Suppressor macrophage (primary cell): Measurements from ENCODE around the gene SNX25.
"Not testable (repeated sequence)": the region's sequence is repeated elsewhere in the genome, so short reads cannot be mapped to it uniquely, and the experiment has no call there.

Source experiments
- DNase-seq, 4 experiments: peaks; one replicate each; pipeline ENCODE4 v3.0.0-alpha.2; 2020 to 2022
- total RNA-seq, 17 experiments: gene quantifications; one replicate each; lab custom pipeline; 2026; ENCODE audit warnings: mixed read lengths in 6 of 17, inconsistent platforms in 3 of 17; lab: John Stamatoyannopoulos, UW

The SNX25 gene
- total RNA-seq, result 6.3 to 11.8 (median 8.4) reads per million in 17 experiments

GRCh38 chr4:185209031-185209851 is at the start of gene SNX25:
TSS of gene SNX25 (plus strand) at chr4:185209598. CDS start at chr4:185209827, 229 bp downstream.
- DNase-seq, result peak; percentile 66 to 88 (median 76)

GRCh38 chr4:185165605-185166063 is 43.8 kb upstream of the SNX25 start:
- DNase-seq, result peak in 3 of 4 experiments; percentile 3 to 34 (median 34)

- DNase-seq, result peak in 2 of 4 experiments; percentile 10 to 21
Observed at GRCh38 chr4:185167234-185167633, 42.2 kb upstream of the SNX25 start.

GRCh38 chr4:185171373-185172071 is 37.9 kb upstream of the SNX25 start:
- no peak for DNase-seq

GRCh38 chr4:185179488-185179887 is 29.9 kb upstream of the SNX25 start:
- DNase-seq, result no peak

- DNase-seq, result no peak
Observed at GRCh38 chr4:185182239-185182638, 27.2 kb upstream of the SNX25 start.

- peak; percentile 92 to 97 (median 94) for DNase-seq
Observed at GRCh38 chr4:185183622-185184281, 25.6 kb upstream of the SNX25 start.

GRCh38 chr4:185186769-185187168 is 22.6 kb upstream of the SNX25 start:
- DNase-seq, result no peak

- DNase-seq, result no peak
Observed at GRCh38 chr4:185189606-185190305, 19.6 kb upstream of the SNX25 start.

GRCh38 chr4:185190306-185190856 is 19.0 kb upstream of the SNX25 start:
- DNase-seq, result no peak

- no peak for DNase-seq
Observed at GRCh38 chr4:185192059-185192458, 17.3 kb upstream of the SNX25 start.

GRCh38 chr4:185194924-185195888 is 14.2 kb upstream of the SNX25 start:
- no peak for DNase-seq

- DNase-seq, result no peak
Observed at GRCh38 chr4:185196437-185196836, 13.0 kb upstream of the SNX25 start.

- DNase-seq, result not testable (repeated sequence)
Observed at GRCh38 chr4:185198189-185198588, 11.2 kb upstream of the SNX25 start.

GRCh38 chr4:185201977-185202962 is 7.1 kb upstream of the SNX25 start:
- peak in 3 of 4 experiments; percentile 13 to 59 (median 42) for DNase-seq

GRCh38 chr4:185202984-185203485 is 6.4 kb upstream of the SNX25 start:
- no peak for DNase-seq

- DNase-seq, result peak; percentile 91 to 96 (median 94)
Observed at GRCh38 chr4:185203486-185204237, 5.7 kb upstream of the SNX25 start, which contains the start of gene CFAP97. TSS of gene CFAP97 (minus strand) at chr4:185204000. CDS start at chr4:185191196, 12,804 bp downstream.

GRCh38 chr4:185204238-185204910 is 5.0 kb upstream of the SNX25 start:
- no peak for DNase-seq
